K562 (cell line): Measurements from ENCODE around the gene TPBG. TPM values are rescaled to one million over a fixed set of nuclear protein-coding genes. Genes with fewer than 3 reads are reported as not detected.

ENCODE experiments used
- ATAC-seq: fragments of 200-7000 bp; cut with Tn5 transposase; 3 replicates; pipeline ENCODE4 v1.9.1; 2020; ENCODE audit warnings: moderate library complexity
- BruUV-seq: library from RNA; stranded (reverse); fragments of 400-500 nt; replicated peaks from 2 replicates; lab custom pipeline; 2021; lab: Mats Ljungman, UMichigan
- CTCF ChIA-PET: fragments of 300-600 bp; formaldehyde crosslinking; extraction: SDS; loops from one replicate; lab custom pipeline; 2021; ENCODE audit warnings: low intra/inter-chr PET ratio; lab: Yijun Ruan, JAX
- POLR2A ChIA-PET: fragments of 300-600, 350-650 bp; sonication (Branson Sonifier 250); formaldehyde crosslinking; extraction: SDS; loops from one replicate; lab custom pipeline; 2021; ENCODE audit warnings: antibody characterized with exemption, inconsistent platforms; lab: Yijun Ruan, JAX
- DNase-seq, 4 experiments: peaks; one replicate each; pipeline versions ENCODE4 v3.0.0 to v3.0.0-alpha.2; 2011 to 2018; ENCODE audit warnings: low spot score in 3 of 4, mixed read lengths in 3 of 4; ENCODE audit errors: extremely low read depth in 1 of 4
- FAIRE-seq: peaks from 2 replicates; lab custom pipeline; 2011; peaks lifted over from hg19 to GRCh38; lab: Jason Lieb, UNC
- H2AFZ ChIP-seq: 2 replicates; pipeline ENCODE4 v1.6.0; 2011; ENCODE audit warnings: low read depth, low read length, control low read depth, inconsistent platforms
- H3K27ac ChIP-seq: fragments of 200-600 bp; 3 replicates; pipeline ENCODE4 v1.8.0; 2011; ENCODE audit warnings: low read depth, mild to moderate bottlenecking, control low read depth, inconsistent platforms, low read length, moderate library complexity, mixed read lengths; ENCODE audit errors: extremely low read depth
- H3K27me3 ChIP-seq, 2 experiments: fragments of 300-600 bp in 1 of 2; 2 replicates in 1 of 2; 3 replicates in 1 of 2; pipeline versions ENCODE4 v1.6.0 to v1.8.0; 2011; ENCODE audit warnings: inconsistent platforms in 2 of 2, low read length in 2 of 2, mild to moderate bottlenecking in 1 of 2, mixed read lengths in 1 of 2, moderate library complexity in 1 of 2; ENCODE audit not compliant: control insufficient read depth in 2 of 2, insufficient read depth in 2 of 2
- H3K36me3 ChIP-seq: fragments of 300-600 bp; 3 replicates; pipeline ENCODE4 v1.8.0; 2011; ENCODE audit warnings: mild to moderate bottlenecking, low read length, inconsistent platforms; ENCODE audit not compliant: control insufficient read depth, insufficient read depth
- H3K4me1 ChIP-seq, 2 experiments: fragments of 200-600 bp in 1 of 2; replicated peaks in 1 of 2; 2 replicates in 1 of 2; 3 replicates in 1 of 2; pipeline versions ENCODE4 v1.5.1 to v1.8.0; 2011; ENCODE audit warnings: inconsistent platforms in 2 of 2, low read length in 2 of 2, mild to moderate bottlenecking in 1 of 2, mixed read lengths in 1 of 2, moderate library complexity in 1 of 2; ENCODE audit not compliant: control insufficient read depth in 2 of 2, insufficient read depth in 2 of 2
- H3K4me2 ChIP-seq: 2 replicates; pipeline ENCODE4 v1.6.1; 2011; ENCODE audit warnings: low read length, control low read depth, inconsistent platforms, mixed read lengths; ENCODE audit not compliant: insufficient read depth
- H3K4me3 ChIP-seq: fragments of 200-600 bp; sonication (generic), shearing (Covaris generic); 2 replicates; pipeline ENCODE4 v1.5.1; 2016; ENCODE audit warnings: control low read depth, inconsistent platforms
- H3K79me2 ChIP-seq: fragments of 200-600 bp; 3 replicates; pipeline ENCODE4 v1.8.0; 2011; ENCODE audit warnings: low read length, inconsistent platforms; ENCODE audit not compliant: control insufficient read depth, insufficient read depth
- H3K9ac ChIP-seq, 2 experiments: 2 replicates each; pipeline versions ENCODE4 v1.6.0 to v1.6.1; 2011; ENCODE audit warnings: low read depth in 2 of 2, low read length in 2 of 2, control low read depth in 1 of 2, inconsistent platforms in 1 of 2, mild to moderate bottlenecking in 1 of 2, mixed read lengths in 1 of 2; ENCODE audit not compliant: insufficient read depth in 1 of 2
- H3K9me1 ChIP-seq: one replicate; pipeline ENCODE4 v1.6.0; 2011; ENCODE audit warnings: inconsistent platforms, mild to moderate bottlenecking, low read length, moderate library complexity; ENCODE audit not compliant: control insufficient read depth, insufficient read depth
- H3K9me3 ChIP-seq: replicated peaks from 2 replicates; pipeline ENCODE4 v1.5.1; 2011; ENCODE audit warnings: low read depth, low read length, inconsistent platforms; ENCODE audit not compliant: control insufficient read depth, insufficient read depth
- H4K20me1 ChIP-seq: replicated peaks from 2 replicates; pipeline ENCODE4 v1.6.1; 2011; ENCODE audit warnings: low read length, inconsistent platforms, mixed read lengths; ENCODE audit not compliant: control insufficient read depth, insufficient read depth
- ARHGAP35 ChIP-seq: fragments of 450-650 bp; IDR thresholded peaks from 2 replicates; pipeline ENCODE4 v1.6.1; 2018; ENCODE audit not compliant: partially characterized antibody
- ARNT ChIP-seq, 2 experiments: fragments of 450-650 bp; IDR thresholded peaks; 2 replicates each; pipeline ENCODE4 v1.6.1; 2016; ENCODE audit warnings: mild to moderate bottlenecking in 1 of 2
- ATF3 ChIP-seq, 2 experiments: fragments of 450-650 bp in 1 of 2; sonication (generic) in 1 of 2; formaldehyde crosslinking in 1 of 2; IDR thresholded peaks in 1 of 2; conservative IDR thresholded peaks in 1 of 2; 2 replicates each; pipeline versions ENCODE4 v1.6.1 to v1.8.1; 2016 to 2023; ENCODE audit warnings: mild to moderate bottlenecking in 2 of 2, moderate library complexity in 2 of 2, inconsistent platforms in 1 of 2, missing genetic modification reagents in 1 of 2
- ETV5 ChIP-seq: sonication (generic); formaldehyde crosslinking; IDR thresholded peaks from 2 replicates; pipeline ENCODE4 v1.4.0; 2020; ENCODE audit warnings: low read depth, mild to moderate bottlenecking, missing genetic modification reagents
- GTF2B ChIP-seq: IDR thresholded peaks from 2 replicates; pipeline ENCODE4 v1.6.1; 2011; ENCODE audit not compliant: insufficient read length; ENCODE audit errors: extremely low read depth
- MAX ChIP-seq: sonication (generic); formaldehyde crosslinking; IDR thresholded peaks from 2 replicates; pipeline ENCODE4 v1.9.0; 2022; ENCODE audit warnings: mild to moderate bottlenecking, missing genetic modification reagents
- MITF ChIP-seq: IDR thresholded peaks from 2 replicates; pipeline ENCODE4 v1.6.1; 2014; ENCODE audit warnings: antibody characterized with exemption
- NR2C2 ChIP-seq, 2 experiments: fragments of 200-800 bp in 1 of 2; sonication (Bioruptor generic) in 1 of 2; sonication (generic) in 1 of 2; formaldehyde crosslinking in 1 of 2; IDR thresholded peaks; 2 replicates each; pipeline versions ENCODE4 v1.6.1 to v1.8.0; 2016 to 2022; ENCODE audit warnings: mild to moderate bottlenecking in 1 of 2, missing compliant biosample characterization in 1 of 2, missing genetic modification characterization in 1 of 2, missing genetic modification reagents in 1 of 2
- PHTF2 ChIP-seq: fragments of 250-450 bp; sonication (Bioruptor Pico); IDR thresholded peaks from 2 replicates; pipeline ENCODE4 v1.5.0; 2021; ENCODE audit warnings: mild to moderate bottlenecking
- SETDB1 ChIP-seq: IDR thresholded peaks from one replicate; pipeline ENCODE4 v1.6.1; 2012; ENCODE audit warnings: low read length, control low read depth, inconsistent platforms
- TAF15 ChIP-seq: fragments of 200-400 bp; formaldehyde crosslinking; IDR thresholded peaks from 2 replicates; pipeline ENCODE4 v1.6.1; 2017; ENCODE audit warnings: mild to moderate bottlenecking, low read depth, low read length, moderate library complexity
- WGBS: fragments of 100-300 bp; shearing (Covaris generic); methylation state at CpG from one replicate; pipeline ENCODE4 v1.1.6; 2016; ENCODE audit warnings: low coverage, mixed read lengths; ENCODE audit not compliant: insufficient coverage; ENCODE audit errors: missing lambda C conversion rate; 5-methylcytosine and 5-hydroxymethylcytosine counted together
- in situ Hi-C: fragments of 300-500 bp; cut with MboI; formaldehyde crosslinking; loops from 4 replicates; pipeline ENCODE4 v1.15.0; 2018; ENCODE audit warnings: inconsistent platforms, mixed read lengths
- intact Hi-C: fragments of 100-400 bp; cut with micrococcal nuclease; formaldehyde crosslinking; loops from 2 replicates; pipeline ENCODE4 v1.14.2; 2022
- polyA plus RNA-seq, 8 experiments: library from polyadenylated mRNA; depleted of rRNA in 4 of 8; stranded (reverse) in 5 of 8; unstranded in 3 of 8; fragments of >200 nt; fragmentation: Nextera tagmentation in 2 of 8; fragmentation: Illumina TruSeq in 1 of 8; extraction: Ambion mirVana in 2 of 8; extraction: Trizol in 1 of 8; gene quantifications; 2 replicates each; pipeline versions ENCODE4 v1.2.1 to v1.2.3, GENCODE V29; 2011 to 2014; ENCODE audit warnings: inconsistent platforms in 1 of 8, missing spikeins in 1 of 8
- total RNA-seq, 7 experiments: library from RNA; depleted of rRNA in 6 of 7; stranded (reverse); fragments of >200 nt in 6 of 7; fragmentation: Illumina TruSeq in 2 of 7; extraction: Trizol in 2 of 7; gene quantifications; 2 replicates each; pipeline versions ENCODE4 v1.2.1 to v1.2.3, GENCODE V29; 2011 to 2021; ENCODE audit warnings: low replicate concordance in 1 of 7

The TPBG gene
- total and polyA plus RNA-seq, 9 of the 15 experiments (the other 6 are each of a cell fraction or from before 2014, with no cell fraction given), result 0.18 to 0.88 (median 0.36) TPM

GRCh38 chr6:82362144-82362543 lies 1.5 kb upstream of the TPBG start:
- H3K27ac ChIP-seq, result no peak overlapping the region
- H3K36me3 ChIP-seq, result no peaks in the 10 kb centered on the region
- H4K20me1 ChIP-seq, result no peaks in the 10 kb centered on the region
- intact Hi-C loops, result no loop called here
- H3K9me1 ChIP-seq, result no peaks in the 10 kb centered on the region
- TF ChIP-seq MAX (CRISPR knock-in tag) (no peak), NR2C2 (CRISPR knock-in tag; IDR thresholded peaks at IDR 0.05) (no peak), NR2C2 (tag; IDR thresholded peaks at IDR 0.05) (no peak), ARNT (IDR thresholded peaks at IDR 0.05) (no peak)
- no peaks in the 10 kb centered on the region for H3K9me3 ChIP-seq
- FAIRE-seq (no peak), DNase-seq (no peak), ATAC-seq (no peak)
- no peak overlapping the region for H3K4me2 ChIP-seq
- in situ Hi-C loops, result no loop called here
- 0% methylated on average over 4 of the region's 4 CpGs for WGBS
- no peak overlapping the region for H2AFZ ChIP-seq
- H3K27me3 ChIP-seq, result peaks cover 0 to 10% of the 10 kb centered on the region in 2 experiments; a peak in 1 of 5 replicates
- H3K4me1 ChIP-seq, result peaks cover 0 to 18% of the 10 kb centered on the region in 2 experiments; a peak in 2 of 5 replicates
- BruUV-seq, result no TSS peak
- H3K4me3 ChIP-seq, result no peak overlapping the region
- ChIA-PET CTCF (no interaction called here), POLR2A (no interaction called here)
- no peaks in the 10 kb centered on the region for H3K79me2 ChIP-seq
- no peak overlapping the region for H3K9ac ChIP-seq

- Histone ChIP-seq H2AFZ (peak overlapping the region; percentile 77), H3K27ac (no peak overlapping the region), H3K79me2 (no peaks in the 10 kb centered on the region), H3K9me3 (no peaks in the 10 kb centered on the region), H4K20me1 (no peaks in the 10 kb centered on the region), H3K36me3 (no peaks in the 10 kb centered on the region), H3K4me1 (peaks cover 0 to 18% of the 10 kb centered on the region in 2 experiments; a peak in 2 of 5 replicates), H3K4me3 (peak overlapping the region; percentile 39; the same call in 1 of the 2 replicates), H3K9me1 (no peaks in the 10 kb centered on the region), H3K9ac (no peak overlapping the region), H3K27me3 (peaks cover 0 to 10% of the 10 kb centered on the region in 2 experiments; a peak in 1 of 5 replicates), H3K4me2 (peak overlapping the region; percentile 53)
- ChIA-PET POLR2A (no interaction called here), CTCF (no interaction called here)
- WGBS, result 10% methylated on average over 6 of the region's 13 CpGs
- no peak for DNase-seq
- intact Hi-C loops (no loop called here), in situ Hi-C loops (no loop called here)
- no peak for FAIRE-seq
- ATAC-seq, result no peak
- BruUV-seq, result no TSS peak
- no peak for TF ChIP-seq MITF
- no peak for TF ChIP-seq PHTF2 (CRISPR knock-in tag)
- TF ChIP-seq GTF2B, result no peak
- TF ChIP-seq ATF3 (IDR thresholded peaks at IDR 0.05), result no peak
- no peak for TF ChIP-seq ATF3 (CRISPR knock-in tag; conservative IDR thresholded peaks at IDR 0.05)
- TF ChIP-seq ETV5 (CRISPR knock-in tag), result no peak
- no peak for TF ChIP-seq ARHGAP35
- TF ChIP-seq TAF15, result no peak
- TF ChIP-seq SETDB1, result no peak
Observed at GRCh38 chr6:82362878-82363427, 664 bp upstream of the TPBG start.
